Transverse colon (tissue), 4 donors: Measurements from ENCODE around the gene COX7A2.

ENCODE experiments used
- CTCF ChIP-seq, 5 experiments: fragments of 200-600 bp in 3 of 5; fragments of 450-650 bp in 2 of 5; sonication (generic) in 3 of 5; IDR thresholded peaks; 1 replicate in 2 of 5; 2 replicates in 3 of 5; pipeline ENCODE4 v1.5.1; 2016 to 2017; ENCODE audit warnings: antibody characterized with exemption in 5 of 5, inconsistent platforms in 3 of 5, mild to moderate bottlenecking in 2 of 5, moderate library complexity in 1 of 5
- POLR2A ChIP-seq: fragments of 450-650 bp; IDR thresholded peaks from one replicate; pipeline ENCODE4 v1.6.1; 2016; ENCODE audit warnings: antibody characterized with exemption, mild to moderate bottlenecking, moderate library complexity
- POLR2AphosphoS5 ChIP-seq, 3 donors: sonication (generic); formaldehyde crosslinking; IDR thresholded peaks; one replicate each; pipeline ENCODE4 v1.6.1; 2016; ENCODE audit warnings: antibody characterized with exemption in 3 of 3

DNA sequence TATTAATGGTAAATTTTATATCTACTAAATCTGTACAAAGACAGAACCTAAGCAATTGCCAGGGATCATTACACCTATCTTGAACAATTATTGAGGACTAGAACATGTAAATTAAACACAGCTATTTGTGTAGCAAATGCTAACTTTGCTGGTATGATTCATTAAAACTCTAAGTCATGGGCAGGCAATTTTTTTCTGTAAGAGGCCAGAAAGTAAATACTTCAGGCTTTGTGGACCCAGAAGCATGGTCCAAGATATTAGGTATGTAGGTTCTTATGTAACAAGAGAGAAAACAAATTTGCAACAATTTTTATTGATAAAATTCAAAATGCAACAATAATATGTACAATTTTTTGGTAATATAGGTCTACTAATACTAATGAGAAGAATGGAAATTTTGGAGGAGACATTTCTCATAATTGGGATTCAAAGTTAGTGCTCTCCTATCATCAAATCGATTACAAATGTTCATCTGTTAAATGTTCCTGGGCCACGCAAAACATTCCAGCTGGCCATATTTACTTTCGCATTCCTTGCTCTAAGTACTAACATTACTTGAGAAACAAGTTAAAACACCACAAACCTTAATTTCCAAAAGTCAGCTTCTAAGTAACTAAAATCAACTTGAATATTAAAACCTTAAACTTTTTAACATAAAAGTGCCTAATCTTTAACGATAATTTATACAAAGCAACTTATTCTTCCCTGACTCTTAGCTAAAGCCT lies 36.7 kb upstream of the COX7A2 start:
- TF ChIP-seq CTCF (IDR thresholded peaks at IDR 0.05) (no peak), POLR2AphosphoS5 (IDR thresholded peaks at IDR 0.05) (no peak), POLR2A (no peak)
